ENCODE data around the gene ARF6. TPM values are rescaled to one million over a fixed set of nuclear protein-coding genes. Genes with fewer than 3 reads are reported as not detected.
"Not testable (repeated sequence)": the region's sequence is repeated elsewhere in the genome, so short reads cannot be mapped to it uniquely, and the experiment has no call there.

Gene ARF6
- total RNA-seq, 1 donor from 2014 or later: 62.0 TPM

- no peak for DNase-seq (ENCODE audit: low spot score)
Measured at GRCh38 chr14:49907186-49907585, 14.3 kb downstream of the ARF6 start.

GRCh38 chr14:49908433-49908782 is 15.5 kb downstream of the ARF6 start:
- no peak for DNase-seq (ENCODE audit: low spot score)

DNA sequence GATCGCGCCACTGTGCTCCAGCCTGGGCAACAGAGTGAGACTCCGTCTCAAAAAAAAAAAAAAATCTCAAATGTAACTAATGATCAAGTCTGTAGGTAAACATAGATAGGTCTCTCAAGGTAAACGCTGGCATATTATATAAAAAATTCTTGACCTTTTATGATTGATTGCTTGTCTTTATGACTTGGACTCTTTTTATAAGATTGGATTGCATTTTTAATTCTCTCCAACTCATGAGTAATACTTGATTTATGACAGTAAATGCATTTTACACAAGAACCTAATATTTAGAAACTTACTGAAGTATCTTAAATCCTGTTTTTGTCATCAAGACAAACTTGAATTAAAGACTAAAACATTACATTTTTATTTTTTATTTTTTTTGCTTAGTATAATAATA is 16.1 kb downstream of the ARF6 start:
- no peak for DNase-seq (ENCODE audit: low spot score)

GRCh38 chr14:49915085-49915484 is 22.2 kb downstream of the ARF6 start:
- DNase-seq (ENCODE audit: low spot score): no peak

DNA sequence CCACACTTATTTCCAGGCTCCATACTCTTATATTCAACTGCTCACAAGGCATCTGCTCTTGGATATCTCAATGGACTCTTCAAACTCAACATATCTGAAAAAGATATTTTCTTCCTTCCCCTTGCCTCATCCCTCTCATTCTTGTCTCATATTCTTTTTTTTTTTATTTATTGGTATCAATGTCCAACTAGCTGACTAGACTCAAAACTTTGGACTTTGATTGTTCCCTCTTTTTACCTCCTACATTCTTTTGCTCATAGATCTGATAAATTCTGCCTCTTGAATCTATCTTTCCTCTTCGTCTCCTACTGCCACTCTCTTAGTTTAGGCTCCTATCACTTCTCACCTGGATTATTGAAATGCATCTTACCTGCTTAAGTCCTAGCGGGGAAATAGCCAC is 25.8 kb downstream of the ARF6 start:
- no peak for DNase-seq (ENCODE audit: low spot score)

DNA sequence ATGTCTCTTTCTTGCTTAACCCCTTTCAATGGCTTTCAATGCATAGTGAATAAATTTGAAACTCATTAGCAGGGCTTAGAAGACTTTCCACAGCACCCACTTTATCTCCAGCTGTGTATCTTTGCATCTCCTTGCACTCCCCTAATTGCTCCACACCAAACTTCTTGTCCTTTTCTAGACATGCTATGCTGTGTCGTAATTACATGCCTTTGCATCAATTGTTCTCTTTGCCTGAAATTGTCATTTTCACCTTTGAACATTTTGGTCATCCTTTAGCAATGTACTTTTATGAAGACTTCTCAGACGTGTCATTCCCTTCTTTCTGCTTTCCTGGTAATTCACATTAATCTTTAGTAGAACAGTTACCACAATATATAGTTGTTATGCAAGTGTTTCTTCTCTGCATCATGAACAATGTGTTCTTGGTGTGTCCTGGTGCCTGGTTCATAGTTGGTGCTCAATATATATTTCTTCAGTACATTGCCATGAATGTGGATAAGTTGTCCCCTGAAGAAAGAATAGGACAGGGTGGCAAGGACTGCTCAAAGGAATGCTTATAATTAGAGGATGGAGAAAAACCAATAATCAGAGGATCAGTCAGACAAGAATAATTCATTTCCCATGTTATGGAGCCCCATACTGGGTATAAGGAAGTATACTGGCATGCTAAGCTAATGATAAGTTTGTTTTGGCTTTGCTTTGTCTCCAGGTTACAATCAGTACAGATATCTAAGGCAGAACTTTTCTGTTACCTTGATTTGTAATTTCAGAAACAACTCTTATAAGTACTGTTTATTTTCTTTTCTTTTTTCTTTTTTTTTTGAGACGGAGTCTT is 27.2 kb downstream of the ARF6 start:
- no peak for DNase-seq (ENCODE audit: low spot score)

DNA sequence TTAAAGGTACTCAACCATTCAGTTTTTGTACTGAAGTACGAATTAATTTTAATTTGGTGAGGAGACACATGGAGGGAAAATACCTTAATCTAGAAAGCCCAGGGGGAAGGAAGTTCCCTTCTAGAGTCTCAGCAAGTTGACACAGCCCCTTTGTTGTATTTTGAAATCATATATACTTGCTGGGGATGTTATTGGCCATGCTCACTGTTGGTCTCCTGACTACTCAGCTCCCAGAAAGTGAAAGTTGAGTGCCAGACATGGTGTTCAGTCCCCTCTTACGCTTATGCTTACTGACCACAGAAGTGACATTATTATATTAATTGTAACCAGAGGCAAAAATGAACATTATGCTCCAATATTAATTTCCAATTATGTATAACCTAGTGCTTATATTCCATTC is 28.1 kb downstream of the ARF6 start:
- no peak for DNase-seq (ENCODE audit: low spot score)

GRCh38 chr14:49921401-49921800 is 28.5 kb downstream of the ARF6 start:
- no peak for DNase-seq (ENCODE audit: low spot score)

- DNase-seq (ENCODE audit: low spot score): no peak
Measured at GRCh38 chr14:49923442-49923841, 30.6 kb downstream of the ARF6 start.

DNA sequence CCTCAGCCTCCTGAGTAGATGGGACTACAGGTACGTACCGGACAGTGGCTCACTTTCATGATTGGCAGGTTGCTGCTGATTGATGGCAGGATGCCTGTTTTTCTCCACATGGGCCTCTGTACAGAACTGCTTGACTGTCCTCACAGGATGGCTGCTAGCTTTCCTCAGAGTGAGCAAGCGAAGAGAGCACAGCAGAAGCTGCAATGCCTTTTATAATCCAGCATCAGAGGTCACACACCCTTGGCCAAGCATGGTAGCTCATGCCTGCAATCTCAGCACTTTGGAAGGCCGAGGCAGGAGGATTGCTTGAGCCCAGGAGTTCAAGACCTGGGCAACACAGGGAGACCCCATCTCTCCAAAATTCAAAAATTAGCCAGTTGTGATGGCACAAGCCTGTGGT is 31.0 kb downstream of the ARF6 start:
- DNase-seq (ENCODE audit: low spot score): no peak

DNA sequence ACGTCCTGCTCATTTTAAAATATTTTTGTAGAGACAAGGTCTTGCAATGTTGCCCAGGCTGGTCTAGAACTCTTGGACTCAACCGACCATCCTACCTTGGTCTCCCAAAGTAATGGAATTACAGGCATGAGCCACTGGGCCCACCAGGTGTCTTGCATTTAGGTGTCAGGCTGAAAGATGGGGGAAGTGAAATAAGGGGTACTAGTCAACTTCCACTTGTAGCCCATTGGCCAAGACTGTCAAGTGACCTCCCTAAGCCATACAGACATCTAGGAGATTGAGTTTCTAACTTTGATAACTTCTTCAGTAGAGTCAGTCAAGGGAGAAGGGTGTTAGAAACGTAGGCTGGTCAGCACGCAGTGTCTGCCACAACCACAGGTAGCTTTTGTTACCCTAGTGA is 32.0 kb downstream of the ARF6 start:
- DNase-seq (ENCODE audit: low spot score): no peak

GRCh38 chr14:49926803-49927202 is 33.9 kb downstream of the ARF6 start:
- DNase-seq (ENCODE audit: low spot score): no peak

- DNase-seq (ENCODE audit: low spot score): no peak
Measured at GRCh38 chr14:49928015-49928414, 35.1 kb downstream of the ARF6 start.

GRCh38 chr14:49930720-49931119 is 37.8 kb downstream of the ARF6 start:
- no peak for DNase-seq (ENCODE audit: low spot score)

DNA sequence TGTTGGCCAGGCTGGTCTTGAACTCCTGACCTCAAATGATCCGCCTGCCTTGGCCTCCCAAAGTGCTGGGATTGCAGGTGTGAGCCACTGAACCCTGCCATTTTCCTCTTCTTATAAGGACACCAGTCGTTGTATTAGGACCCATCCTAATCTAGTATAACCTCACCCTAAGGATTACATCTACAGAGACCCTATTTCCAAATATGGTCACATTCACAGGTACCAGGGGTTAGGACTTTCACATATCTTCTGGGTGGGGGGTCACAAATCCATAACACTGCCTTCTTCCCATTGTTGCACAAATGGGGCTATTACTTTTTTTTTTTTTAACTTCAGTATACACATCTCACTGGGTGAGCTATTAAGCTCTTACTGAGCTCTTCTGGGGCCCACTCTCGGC is 38.6 kb downstream of the ARF6 start:
- DNase-seq (ENCODE audit: low spot score): no peak

DNA sequence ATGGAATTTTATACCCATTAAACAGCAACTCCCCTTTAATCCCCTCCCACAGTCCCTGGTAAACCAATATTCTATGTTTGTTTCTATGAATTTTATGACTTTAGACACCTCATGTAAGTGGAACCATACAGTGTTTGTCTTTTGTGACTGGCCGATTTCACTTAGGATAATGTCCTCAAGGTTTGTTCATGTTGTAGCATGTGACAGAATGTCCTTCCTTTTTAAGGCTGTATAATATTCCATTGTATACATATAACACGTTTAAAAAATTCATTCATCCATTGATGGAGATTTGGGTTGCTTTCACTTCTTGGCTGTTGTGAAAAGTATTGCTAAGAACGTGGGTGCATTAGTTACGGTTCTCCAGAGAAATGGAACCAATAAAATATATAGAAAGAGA is 40.2 kb downstream of the ARF6 start:
- no peak for DNase-seq (ENCODE audit: low spot score)

- DNase-seq (ENCODE audit: low spot score): no peak
Measured at GRCh38 chr14:49933704-49934103, 40.8 kb downstream of the ARF6 start.

GRCh38 chr14:49934646-49935045 is 41.8 kb downstream of the ARF6 start:
- DNase-seq (ENCODE audit: low spot score): no peak

DNA sequence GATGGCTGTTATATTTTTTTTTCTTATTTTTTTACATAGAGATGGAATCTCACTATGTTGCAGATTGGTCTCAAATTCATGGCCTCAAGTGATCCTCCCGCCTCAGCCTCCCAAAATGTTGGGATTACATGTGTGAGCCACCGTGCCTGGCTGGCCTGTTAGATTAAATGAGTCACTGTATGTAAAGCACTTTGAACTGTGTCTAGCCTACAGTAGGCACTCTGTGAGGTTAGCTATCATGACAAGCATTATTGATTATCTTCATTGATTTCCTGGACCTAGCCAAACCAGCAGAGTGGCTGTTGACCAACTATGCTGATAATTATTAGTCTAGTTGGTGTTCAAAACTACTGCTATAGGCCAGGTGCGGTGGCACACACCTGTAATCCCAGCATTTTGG is 42.6 kb downstream of the ARF6 start:
- peak; percentile 52 for DNase-seq (ENCODE audit: low spot score)

GRCh38 chr14:49936246-49936645 is 43.4 kb downstream of the ARF6 start:
- not testable (repeated sequence) for DNase-seq (ENCODE audit: low spot score)

DNA sequence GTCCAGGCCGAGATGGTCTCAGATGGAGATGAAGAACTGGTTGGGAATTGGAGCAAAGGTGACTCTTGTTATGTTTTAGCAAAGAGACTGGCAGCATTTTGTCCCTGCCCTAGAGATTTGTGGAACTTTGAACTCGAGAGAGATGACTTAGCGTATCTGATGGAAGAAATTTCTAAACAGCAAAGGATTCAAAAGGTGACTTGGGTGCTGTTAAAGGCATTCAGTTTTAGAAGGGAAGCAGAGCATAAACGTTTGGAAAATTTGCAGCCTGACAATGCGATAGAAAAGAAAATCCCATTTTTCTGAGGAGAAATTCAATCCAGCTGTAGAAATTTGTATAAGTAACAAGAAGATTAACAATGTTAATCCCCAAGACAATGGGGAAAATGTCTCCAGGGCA is 44.0 kb downstream of the ARF6 start:
- DNase-seq (ENCODE audit: low spot score): not testable (repeated sequence)

DNA sequence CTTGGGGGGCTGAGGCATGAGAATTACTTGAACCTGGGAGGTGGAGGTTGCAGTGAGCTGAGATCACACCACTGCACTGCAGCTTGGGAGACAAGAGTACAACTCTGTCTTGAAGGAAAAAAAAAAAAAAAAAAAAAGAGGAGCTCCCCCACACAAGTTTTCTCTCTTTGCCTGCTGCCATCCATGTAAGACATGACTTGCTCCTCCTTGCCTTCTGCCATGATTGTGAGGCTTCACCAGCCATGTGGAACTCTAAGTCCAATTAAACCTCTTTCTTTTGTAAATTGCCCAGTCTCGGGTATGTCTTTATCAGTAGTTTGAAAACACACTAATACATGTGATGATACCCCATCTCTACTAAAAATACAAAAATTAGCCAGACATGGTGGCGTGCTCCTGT is 46.3 kb downstream of the ARF6 start:
- DNase-seq (ENCODE audit: low spot score): not testable (repeated sequence)

- DNase-seq (ENCODE audit: low spot score): no peak
Measured at GRCh38 chr14:49939884-49940510, 47.1 kb downstream of the ARF6 start.
